Panc1 (cell line): Measurements from ENCODE around the gene TMEM63C. TPM values are rescaled to one million over a fixed set of nuclear protein-coding genes. Genes with fewer than 3 reads are reported as not detected.

Source experiments
- ATAC-seq: fragments of 200-7000 bp; cut with Tn5 transposase; 2 replicates; pipeline ENCODE4 v1.9.1; 2020; ENCODE audit warnings: mild to moderate bottlenecking, moderate library complexity
- BruUV-seq: library from RNA; stranded (reverse); fragments of 400-500 nt; replicated peaks from 2 replicates; lab custom pipeline; 2021; lab: Mats Ljungman, UMichigan
- CTCF ChIA-PET: fragments of 300-600 bp; sonication (Branson Sonifier 250); formaldehyde crosslinking; loops from one replicate; lab custom pipeline; 2022; ENCODE audit warnings: antibody characterized with exemption; lab: Charles Lee
- POLR2A ChIA-PET: fragments of 300-600 bp; sonication (Branson Sonifier 250); formaldehyde crosslinking; loops from one replicate; lab custom pipeline; 2022; ENCODE audit warnings: antibody characterized with exemption; lab: Charles Lee
- DNase-seq: peaks from one replicate; pipeline ENCODE4 v3.0.0-alpha.2; 2010; ENCODE audit warnings: low read depth, low spot score
- H3K27ac ChIP-seq: 2 replicates; pipeline ENCODE4 v1.5.1; 2011; ENCODE audit warnings: mild to moderate bottlenecking, low read length, inconsistent platforms
- H3K27me3 ChIP-seq: fragments of 200-500 bp; sonication (Bioruptor generic); 2 replicates; pipeline ENCODE4 v1.6.0; 2014; ENCODE audit warnings: low read length, inconsistent platforms; ENCODE audit not compliant: control insufficient read depth, insufficient read depth
- H3K36me3 ChIP-seq: fragments of 200-500 bp; sonication (Bioruptor generic); 2 replicates; pipeline ENCODE4 v1.5.1; 2014; ENCODE audit warnings: inconsistent platforms, mild to moderate bottlenecking, low read length, moderate library complexity; ENCODE audit not compliant: control insufficient read depth, insufficient read depth
- H3K4me1 ChIP-seq: 2 replicates; pipeline ENCODE4 v1.5.1; 2011; ENCODE audit warnings: inconsistent platforms, mild to moderate bottlenecking, low read length, moderate library complexity; ENCODE audit not compliant: control insufficient read depth, insufficient read depth
- H3K4me3 ChIP-seq, 2 experiments: 2 replicates each; pipeline ENCODE4 v1.5.1; 2011 to 2012; ENCODE audit warnings: low read depth in 2 of 2, low read length in 2 of 2, mild to moderate bottlenecking in 2 of 2, inconsistent platforms in 1 of 2, moderate library complexity in 1 of 2
- H3K9me3 ChIP-seq: fragments of 200-500 bp; sonication (Bioruptor generic); 2 replicates; pipeline ENCODE4 v1.5.1; 2014; ENCODE audit warnings: low read depth, mild to moderate bottlenecking, inconsistent platforms, low read length, moderate library complexity; ENCODE audit not compliant: control insufficient read depth, insufficient read depth
- CTCF ChIP-seq: fragments of 450-650 bp; IDR thresholded peaks from 2 replicates; pipeline ENCODE4 v1.5.1; 2017; ENCODE audit warnings: mild to moderate bottlenecking
- POLR2AphosphoS5 ChIP-seq: IDR thresholded peaks from 2 replicates; pipeline ENCODE4 v1.6.1; 2012; ENCODE audit warnings: mild to moderate bottlenecking, low read depth, low read length, moderate library complexity
- REST ChIP-seq, 2 experiments: IDR thresholded peaks; 2 replicates each; pipeline ENCODE4 v1.6.1; 2011 to 2012; ENCODE audit warnings: low read depth in 2 of 2, control low read depth in 1 of 2, low read length in 1 of 2, mild to moderate bottlenecking in 1 of 2, moderate library complexity in 1 of 2; ENCODE audit not compliant: insufficient read depth in 1 of 2
- SIN3A ChIP-seq: IDR thresholded peaks from 2 replicates; pipeline ENCODE4 v1.6.1; 2012; ENCODE audit warnings: low read depth, mild to moderate bottlenecking, low read length, moderate library complexity, borderline replicate concordance; ENCODE audit not compliant: insufficient read depth
- TCF7L2 ChIP-seq: IDR thresholded peaks from 2 replicates; pipeline ENCODE4 v1.6.1; 2011; ENCODE audit warnings: mild to moderate bottlenecking, low read depth, low read length, inconsistent platforms
- in situ Hi-C: cut with HindIII; loops from 2 replicates; pipeline ENCODE4 v1.10.0; 2016; ENCODE audit warnings: low sequenced_read_pairs, low pct_unique_long_range_greater_than_20kb
- intact Hi-C: fragments of 100-400 bp; cut with micrococcal nuclease; formaldehyde crosslinking; loops from one replicate; pipeline ENCODE4 v1.10.0; 2022; ENCODE audit not compliant: unreplicated experiment
- total RNA-seq: library from RNA; stranded (reverse); gene quantifications from one replicate; pipeline ENCODE4 v1.2.1, GENCODE V29; 2021; ENCODE audit not compliant: unreplicated experiment

The TMEM63C gene
- total RNA-seq, 1 experiment from 2014 or later = 2.4 TPM

DNA sequence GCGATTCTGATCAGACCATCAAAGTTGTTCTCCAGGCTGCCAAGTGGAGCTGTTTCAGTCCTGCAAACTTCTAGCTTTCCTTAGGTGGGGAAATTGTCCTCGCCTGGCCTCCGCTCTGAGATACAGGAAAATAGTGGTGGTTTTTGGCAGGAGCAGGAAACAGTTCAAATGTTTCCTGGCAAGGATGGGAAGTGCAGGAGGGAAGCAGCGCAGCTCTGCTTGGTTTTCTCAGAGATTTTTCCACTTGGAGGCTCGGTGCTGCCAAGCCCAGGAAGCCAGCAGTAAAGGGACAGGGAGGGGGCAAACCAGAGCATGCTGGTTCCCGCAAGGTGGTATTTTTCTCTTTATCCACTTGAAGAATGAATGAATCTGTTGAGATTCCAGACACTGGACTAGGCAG lies 17.0 kb downstream of the TMEM63C start:
- no TSS peak for BruUV-seq
- TF ChIP-seq POLR2AphosphoS5 = no peak
- TF ChIP-seq REST (IDR thresholded peaks at IDR 0.05; ENCODE audit: insufficient read depth in 1 of 2, low read depth in 2 of 2, low read length in 1 of 2) = no peak
- TF ChIP-seq SIN3A = no peak
- TF ChIP-seq CTCF = no peak
- no peak for TF ChIP-seq TCF7L2
- in situ Hi-C loops (no loop called here), intact Hi-C loops (no loop called here)
- ChIA-PET POLR2A (no interaction called here), CTCF (no interaction called here)
- H3K9me3 ChIP-seq = no peaks in the 10 kb centered on the region
- ATAC-seq (no peak), DNase-seq (no peak)
- no peaks in the 10 kb centered on the region for H3K36me3 ChIP-seq
- no peaks in the 10 kb centered on the region for H3K27me3 ChIP-seq
- H3K4me1 ChIP-seq = no peaks in the 10 kb centered on the region
- no peak overlapping the region for H3K4me3 ChIP-seq
- no peak overlapping the region for H3K27ac ChIP-seq

GRCh38 chr14:77199590-77199989 lies 18.0 kb downstream of the TMEM63C start:
- POLR2A ChIA-PET = no interaction called here
- DNase-seq = no peak
- ATAC-seq = no peak
- intact Hi-C loops (no loop called here), in situ Hi-C loops (no loop called here)
- TF ChIP-seq REST (IDR thresholded peaks at IDR 0.05; ENCODE audit: insufficient read depth in 1 of 2, low read depth in 2 of 2, low read length in 1 of 2) (no peak), TCF7L2 (no peak), POLR2AphosphoS5 (no peak), CTCF (no peak), SIN3A (no peak)
- CTCF ChIA-PET = no interaction called here
- no peaks in the 10 kb centered on the region for H3K4me1 ChIP-seq
- no peaks in the 10 kb centered on the region for H3K36me3 ChIP-seq
- no peak overlapping the region for H3K27ac ChIP-seq
- no peaks in the 10 kb centered on the region for H3K27me3 ChIP-seq
- H3K4me3 ChIP-seq = no peak overlapping the region
- BruUV-seq = no TSS peak
- H3K9me3 ChIP-seq = no peaks in the 10 kb centered on the region
